IPS-15b (cell line): ENCODE data around the gene CCDC63.

ENCODE experiments used
- H3K27me3 ChIP-seq: one replicate; pipeline ENCODE4 v1.6.1; 2013; ENCODE audit warnings: low read length; ENCODE audit not compliant: control insufficient read depth, insufficient read depth
- H3K36me3 ChIP-seq: one replicate; pipeline ENCODE4 v1.6.1; 2013; ENCODE audit warnings: low read length; ENCODE audit not compliant: control insufficient read depth, insufficient read depth
- H3K4me1 ChIP-seq: one replicate; pipeline ENCODE4 v1.6.1; 2013; ENCODE audit warnings: mild to moderate bottlenecking, low read length; ENCODE audit not compliant: control insufficient read depth, insufficient read depth
- H3K4me3 ChIP-seq: one replicate; pipeline ENCODE4 v1.5.1; 2013; ENCODE audit warnings: low read depth, low read length
- H3K9ac ChIP-seq: one replicate; pipeline ENCODE4 v1.6.1; 2013; ENCODE audit warnings: low read depth, mild to moderate bottlenecking, low read length
- H3K9me3 ChIP-seq: one replicate; pipeline ENCODE4 v1.6.1; 2013; ENCODE audit warnings: mild to moderate bottlenecking, low read length; ENCODE audit not compliant: control insufficient read depth, insufficient read depth

CCDC63 gene

DNA sequence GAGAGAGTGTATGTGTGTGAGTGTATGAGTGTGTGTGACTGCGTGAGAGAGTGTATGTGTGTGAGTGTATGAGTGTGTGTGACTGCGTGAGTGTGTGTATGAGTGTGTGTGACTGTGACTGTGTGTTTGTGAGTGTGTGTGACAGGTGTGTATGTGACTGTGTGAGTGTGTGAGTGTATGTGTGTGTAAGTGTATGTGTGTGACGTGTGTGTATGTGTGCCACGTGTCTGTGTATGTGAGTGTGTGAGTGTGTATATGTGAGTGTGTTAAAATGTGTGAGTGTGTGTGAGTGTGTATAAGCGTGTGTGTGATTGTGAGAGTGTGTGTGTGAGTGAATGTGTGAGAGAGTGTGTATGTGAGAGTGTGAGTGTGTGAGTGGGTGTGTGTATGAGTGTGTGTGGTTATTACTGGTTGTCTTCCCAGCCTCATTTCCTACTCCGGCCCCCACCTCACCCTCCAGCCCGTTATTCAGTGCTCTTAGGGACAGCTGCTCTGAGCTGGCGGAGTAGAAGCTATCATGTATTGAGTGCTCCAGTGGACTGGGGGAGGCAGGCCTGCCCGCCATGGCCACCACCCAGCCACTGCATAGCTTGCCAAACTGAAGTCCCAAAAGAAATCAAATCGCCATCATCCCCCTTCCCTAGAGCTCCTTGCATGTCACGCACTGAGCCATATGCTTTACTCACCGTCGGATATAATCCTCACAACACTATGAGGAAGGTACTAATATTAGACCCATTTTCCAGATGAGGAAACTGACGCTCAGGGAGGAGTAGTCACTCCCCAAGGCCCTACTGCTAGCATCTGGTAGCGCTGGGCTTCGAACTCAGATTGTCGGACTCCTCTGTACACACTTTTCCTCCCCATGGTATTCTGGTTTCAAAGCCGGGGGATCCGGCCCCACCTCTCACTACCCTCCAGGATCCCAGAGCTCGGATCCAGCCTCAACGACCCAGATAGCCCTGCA, 83.8 kb downstream of the CCDC63 start:
- Histone ChIP-seq H3K9me3 (no peaks in the 10 kb centered on the region), H3K4me3 (no peak overlapping the region), H3K36me3 (no peaks in the 10 kb centered on the region), H3K27me3 (no peaks in the 10 kb centered on the region), H3K4me1 (peaks cover 8% of the 10 kb centered on the region), H3K9ac (no peak overlapping the region)

- Histone ChIP-seq H3K36me3 (no peaks in the 10 kb centered on the region), H3K9me3 (no peaks in the 10 kb centered on the region), H3K27me3 (no peaks in the 10 kb centered on the region), H3K4me3 (no peak overlapping the region), H3K4me1 (peaks cover 12% of the 10 kb centered on the region), H3K9ac (no peak overlapping the region)
Measured at GRCh38 chr12:110931315-110931728, 84.5 kb downstream of the CCDC63 start.

- Histone ChIP-seq H3K9me3 (no peaks in the 10 kb centered on the region), H3K4me3 (no peak overlapping the region), H3K4me1 (peaks cover 15% of the 10 kb centered on the region), H3K36me3 (no peaks in the 10 kb centered on the region), H3K27me3 (no peaks in the 10 kb centered on the region), H3K9ac (no peak overlapping the region)
Measured at GRCh38 chr12:110932046-110932445, 85.3 kb downstream of the CCDC63 start.

DNA sequence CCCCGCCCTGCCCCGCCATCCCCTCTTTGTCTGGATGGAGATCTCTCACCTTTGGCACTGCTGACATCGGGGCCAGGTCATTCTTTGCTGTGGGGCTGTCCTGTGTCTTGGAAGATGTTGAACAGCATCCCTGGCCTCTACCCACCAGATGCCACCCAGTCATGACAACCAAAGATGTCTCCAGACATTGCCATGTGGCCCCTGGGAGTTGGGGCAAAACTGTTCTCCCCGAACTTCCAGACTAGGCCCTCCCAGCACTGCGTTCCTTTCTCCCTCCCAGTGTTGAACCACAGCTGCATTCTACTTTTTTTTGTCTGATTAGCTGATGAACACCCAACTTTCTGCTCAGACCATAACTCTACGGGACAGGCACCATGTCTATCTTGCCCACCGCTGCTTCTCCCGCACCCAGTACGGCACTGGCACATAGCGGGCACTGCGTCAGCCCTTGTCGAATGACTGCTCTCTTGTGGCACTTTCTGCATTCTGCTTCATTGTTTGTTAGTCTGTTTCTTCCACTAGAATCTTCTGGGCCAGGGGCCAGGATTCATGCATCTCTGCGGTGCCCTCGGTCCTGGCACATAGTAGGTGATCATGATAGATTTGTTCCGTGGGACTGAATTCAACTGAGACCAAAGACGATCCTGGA, 86.7 kb downstream of the CCDC63 start:
- H3K4me3 ChIP-seq: no peak overlapping the region
- H3K4me1 ChIP-seq: peaks cover 15% of the 10 kb centered on the region
- H3K9me3 ChIP-seq: no peaks in the 10 kb centered on the region
- no peaks in the 10 kb centered on the region for H3K36me3 ChIP-seq
- H3K27me3 ChIP-seq: no peaks in the 10 kb centered on the region
- no peak overlapping the region for H3K9ac ChIP-seq

DNA sequence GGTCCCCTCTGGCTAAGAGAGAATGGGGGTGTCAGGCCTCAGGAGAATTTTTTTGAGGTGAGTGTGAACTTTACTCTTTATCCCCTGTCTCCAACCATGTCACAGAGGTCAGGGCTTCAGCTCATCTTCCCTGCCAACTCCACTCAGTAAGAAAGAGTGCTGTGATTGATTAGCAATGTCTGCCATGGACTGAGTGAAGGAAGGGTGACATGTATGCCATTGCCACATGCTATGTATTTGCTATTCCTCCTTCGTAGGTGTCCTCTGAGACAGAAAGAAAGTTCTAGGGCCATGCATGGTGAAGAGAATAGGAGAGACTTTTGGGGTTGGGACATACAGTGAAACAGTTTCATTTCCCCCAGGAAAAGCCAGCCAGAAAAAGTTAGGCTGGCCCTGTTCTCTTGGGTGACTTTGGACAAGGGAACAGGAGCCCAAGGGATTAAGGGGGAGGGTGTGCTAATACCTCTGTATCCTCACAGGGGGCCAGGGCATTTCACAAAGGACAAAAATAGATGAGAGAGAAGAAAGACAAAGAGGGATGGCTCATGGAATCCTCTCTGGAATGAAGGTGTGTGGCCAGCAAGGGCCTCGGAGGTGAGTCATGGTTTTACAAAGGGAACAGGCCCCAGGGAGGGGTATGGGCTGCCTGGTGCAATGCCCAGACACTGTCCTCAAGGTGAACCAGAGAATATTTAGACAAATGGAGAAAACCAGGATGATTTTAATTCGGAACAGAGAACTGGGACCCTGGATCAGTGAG, 87.5 kb downstream of the CCDC63 start:
- no peak overlapping the region for H3K4me3 ChIP-seq
- H3K27me3 ChIP-seq: no peaks in the 10 kb centered on the region
- H3K9ac ChIP-seq: peak overlapping the region; percentile 30
- H3K4me1 ChIP-seq: peaks cover 15% of the 10 kb centered on the region
- H3K9me3 ChIP-seq: no peaks in the 10 kb centered on the region
- no peaks in the 10 kb centered on the region for H3K36me3 ChIP-seq

DNA sequence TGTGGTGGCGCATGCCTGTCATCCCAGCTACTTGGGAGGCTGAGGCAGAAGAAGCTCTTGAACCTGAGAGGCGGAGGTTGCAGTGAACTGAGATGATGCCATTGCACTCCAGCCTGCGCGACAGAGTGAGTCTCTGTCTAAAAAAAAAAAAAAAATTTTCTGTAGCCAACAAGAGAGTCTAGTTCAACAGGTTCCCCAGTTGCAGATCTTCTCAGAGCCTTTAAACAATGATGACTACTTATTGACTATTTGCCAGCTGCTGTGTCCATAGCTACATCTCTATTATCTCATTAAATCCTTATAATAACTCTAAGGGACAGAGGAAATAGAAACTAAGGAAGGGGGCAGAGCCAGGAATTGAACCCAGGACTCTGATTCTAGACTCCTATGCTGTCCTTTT, 88.8 kb downstream of the CCDC63 start:
- H3K36me3 ChIP-seq: no peaks in the 10 kb centered on the region
- no peak overlapping the region for H3K9ac ChIP-seq
- H3K4me3 ChIP-seq: no peak overlapping the region
- H3K4me1 ChIP-seq: peaks cover 15% of the 10 kb centered on the region
- no peaks in the 10 kb centered on the region for H3K27me3 ChIP-seq
- no peaks in the 10 kb centered on the region for H3K9me3 ChIP-seq

- H3K4me3 ChIP-seq: peak overlapping the region; percentile 42
Measured at GRCh38 chr12:110936367-110937103, 89.7 kb downstream of the CCDC63 start.

GRCh38 chr12:110937104-110937641, 90.4 kb downstream of the CCDC63 start:
- Histone ChIP-seq H3K4me1 (peaks cover 12% of the 10 kb centered on the region), H3K27me3 (no peaks in the 10 kb centered on the region), H3K9ac (no peak overlapping the region), H3K9me3 (no peaks in the 10 kb centered on the region), H3K4me3 (peak overlapping the region; percentile 51), H3K36me3 (no peaks in the 10 kb centered on the region)

More at GRCh38 chr12:110936367-110937103, 89.7 kb downstream of the CCDC63 start:
- Histone ChIP-seq H3K9ac (peak overlapping the region; percentile 57), H3K4me1 (peaks cover 15% of the 10 kb centered on the region), H3K9me3 (no peaks in the 10 kb centered on the region), H3K36me3 (no peaks in the 10 kb centered on the region), H3K27me3 (no peaks in the 10 kb centered on the region)

- H3K36me3 ChIP-seq: no peaks in the 10 kb centered on the region
- H3K9ac ChIP-seq: no peak overlapping the region
- H3K9me3 ChIP-seq: no peaks in the 10 kb centered on the region
- H3K4me1 ChIP-seq: peaks cover 8% of the 10 kb centered on the region
- no peaks in the 10 kb centered on the region for H3K27me3 ChIP-seq
- no peak overlapping the region for H3K4me3 ChIP-seq
Measured at GRCh38 chr12:110940296-110940695, 93.5 kb downstream of the CCDC63 start.

GRCh38 chr12:110940933-110941332, 94.1 kb downstream of the CCDC63 start:
- H3K9me3 ChIP-seq: peaks cover 5% of the 10 kb centered on the region
- H3K4me1 ChIP-seq: peaks cover 6% of the 10 kb centered on the region
- H3K27me3 ChIP-seq: no peaks in the 10 kb centered on the region
- no peak overlapping the region for H3K9ac ChIP-seq
- no peak overlapping the region for H3K4me3 ChIP-seq
- no peaks in the 10 kb centered on the region for H3K36me3 ChIP-seq

DNA sequence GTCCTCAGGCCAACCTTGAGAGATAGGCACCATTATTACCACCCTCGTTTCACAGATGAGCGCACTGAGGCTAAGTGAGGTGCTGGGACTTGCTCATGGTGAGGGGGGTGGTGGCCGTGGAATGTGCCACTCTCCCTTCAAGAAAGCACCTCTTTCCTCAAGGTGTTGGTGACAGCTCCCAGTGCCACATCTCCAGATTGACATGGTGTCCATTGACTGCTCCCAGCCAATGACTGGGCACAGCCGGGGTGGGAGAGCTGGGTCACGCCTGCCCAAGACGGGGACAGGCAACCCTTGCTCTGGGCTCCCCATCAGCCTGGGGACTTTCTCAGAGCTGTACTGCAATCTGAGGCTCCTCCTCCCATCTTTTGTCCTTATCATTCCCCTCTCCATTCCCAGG, 94.6 kb downstream of the CCDC63 start:
- no peaks in the 10 kb centered on the region for H3K27me3 ChIP-seq
- H3K9ac ChIP-seq: no peak overlapping the region
- H3K9me3 ChIP-seq: peaks cover 8% of the 10 kb centered on the region
- no peaks in the 10 kb centered on the region for H3K36me3 ChIP-seq
- H3K4me3 ChIP-seq: no peak overlapping the region
- peaks cover 3% of the 10 kb centered on the region for H3K4me1 ChIP-seq
